Kidney (tissue), 14 donors: ENCODE data around the gene THRB. TPM values are rescaled to one million over a fixed set of nuclear protein-coding genes. Genes with fewer than 3 reads are reported as not detected.

Experiments used
- DNase-seq, 5 donors: peaks; one replicate each; pipeline ENCODE4 v3.0.0-alpha.2; 2013 to 2020
- FAIRE-seq: peaks from 2 replicates; lab custom pipeline; 2012; peaks lifted over from hg19 to GRCh38; lab: Jason Lieb, UNC
- H3K27ac ChIP-seq, 2 donors: one replicate each; pipeline ENCODE4 v1.7.0; 2013; ENCODE audit warnings: low read depth in 2 of 2, low read length in 2 of 2, inconsistent platforms in 1 of 2
- H3K27me3 ChIP-seq: one replicate; pipeline ENCODE4 v1.7.1; 2013; ENCODE audit warnings: low read length, inconsistent platforms; ENCODE audit not compliant: control insufficient read depth, insufficient read depth
- H3K36me3 ChIP-seq, 3 donors: one replicate each; pipeline versions ENCODE4 v1.7.0 to v1.7.1; 2013; ENCODE audit warnings: low read length in 3 of 3, control low read depth in 1 of 3, inconsistent platforms in 1 of 3; ENCODE audit not compliant: insufficient read depth in 3 of 3, control insufficient read depth in 2 of 3
- H3K4me1 ChIP-seq, 3 donors: one replicate each; pipeline versions ENCODE4 v1.7.0 to v1.7.1; 2013; ENCODE audit warnings: low read length in 3 of 3, inconsistent platforms in 1 of 3, low read depth in 1 of 3; ENCODE audit not compliant: control insufficient read depth in 2 of 3, insufficient read depth in 2 of 3
- H3K4me3 ChIP-seq, 3 donors: one replicate each; pipeline versions ENCODE4 v1.7.0 to v1.8.1; 2013; ENCODE audit warnings: low read length in 3 of 3, control low read depth in 1 of 3, inconsistent platforms in 1 of 3
- H3K9ac ChIP-seq, 3 donors: one replicate each; pipeline versions ENCODE4 v1.7.0 to v1.7.1; 2013; ENCODE audit warnings: low read length in 3 of 3, control low read depth in 1 of 3, inconsistent platforms in 1 of 3
- H3K9me3 ChIP-seq, 3 donors: one replicate each; pipeline versions ENCODE4 v1.7.0 to v1.7.1; 2013; ENCODE audit warnings: low read length in 3 of 3, control low read depth in 1 of 3, inconsistent platforms in 1 of 3; ENCODE audit not compliant: control insufficient read depth in 2 of 3, insufficient read depth in 1 of 3
- CTCF ChIP-seq: IDR thresholded peaks from 3 replicates; pipeline ENCODE4 v1.5.1; 2012; ENCODE audit warnings: mild to moderate bottlenecking, moderate library complexity, borderline replicate concordance; ENCODE audit not compliant: insufficient read depth; ENCODE audit errors: extremely low read depth
- intact Hi-C: fragments of 100-400 bp; cut with DNase I; formaldehyde crosslinking; loops from one replicate; pipeline ENCODE4 v1.11.1; 2022
- polyA plus RNA-seq: library from polyadenylated mRNA; stranded (reverse); fragments of 350-450 nt; fragmentation: Illumina TruSeq; extraction: RNeasy Lipid Tissue Mini Kit (QIAGEN cat#74804); gene quantifications from one replicate; pipeline ENCODE4 v1.2.3, GENCODE V29; 2014; ENCODE audit warnings: low read depth, low replicate concordance; ENCODE audit not compliant: insufficient read depth
- total RNA-seq: library from RNA; stranded (reverse); fragmentation: NEBNext Ultra II Directional; extraction: Animal tissue kit (Norgen Biotek cat#: 25700); gene quantifications from one replicate; pipeline ENCODE4 v1.2.1, GENCODE V29; 2021
- donor health status: control.
- donor health status: control.
- donor health status: control.
- donor health status: control.
- donor health status: control.
- donor health status: DM: yes; HTN: yes; CAD: no.
- donor health status: Normal renal cell carcinoma (clear cell type).

The THRB gene
- total and polyA plus RNA-seq, 2 donors from 2014 or later, result 4.5 to 17.2 TPM

GRCh38 chr3:24454856-24455255, 39.8 kb downstream of the THRB start:
- no peak overlapping the region for H3K4me3 ChIP-seq
- no peaks in the 10 kb centered on the region for H3K36me3 ChIP-seq
- H3K9me3 ChIP-seq, result no peaks in the 10 kb centered on the region
- no peak overlapping the region for H3K9ac ChIP-seq
- DNase-seq, result no peak
- no peaks in the 10 kb centered on the region for H3K27me3 ChIP-seq
- intact Hi-C loops, result no loop called here
- FAIRE-seq, result no peak
- TF ChIP-seq CTCF, result no peak
- H3K4me1 ChIP-seq, result peaks cover 0 to 17% (median 0%) of the 10 kb centered on the region in 3 donors
- no peak overlapping the region for H3K27ac ChIP-seq

DNA sequence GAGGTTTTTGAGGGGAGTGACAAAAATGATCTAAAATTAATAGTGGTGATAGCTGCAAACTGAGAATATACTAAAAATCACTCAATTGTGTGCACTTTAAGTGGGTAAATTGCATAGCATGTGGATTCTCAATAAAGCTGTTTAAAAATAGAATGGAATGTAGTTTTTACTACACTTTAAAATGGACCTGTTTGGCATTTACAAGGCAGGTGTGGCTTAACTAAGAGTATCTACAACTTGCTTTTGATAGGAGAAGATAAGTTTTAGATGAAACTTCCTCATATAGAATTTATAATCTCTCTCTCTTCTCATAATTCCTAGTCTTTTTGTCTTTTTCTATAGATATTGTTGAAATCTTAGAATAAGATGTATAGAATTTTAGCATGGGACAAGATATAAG, 40.3 kb downstream of the THRB start:
- Histone ChIP-seq H3K27ac (no peak overlapping the region), H3K4me1 (peaks cover 0 to 18% (median 0%) of the 10 kb centered on the region in 3 donors), H3K27me3 (no peaks in the 10 kb centered on the region), H3K36me3 (no peaks in the 10 kb centered on the region), H3K9ac (no peak overlapping the region), H3K9me3 (no peaks in the 10 kb centered on the region), H3K4me3 (no peak overlapping the region)
- no peak for TF ChIP-seq CTCF
- no peak for FAIRE-seq
- DNase-seq, result no peak
- intact Hi-C loops, result no loop called here

DNA sequence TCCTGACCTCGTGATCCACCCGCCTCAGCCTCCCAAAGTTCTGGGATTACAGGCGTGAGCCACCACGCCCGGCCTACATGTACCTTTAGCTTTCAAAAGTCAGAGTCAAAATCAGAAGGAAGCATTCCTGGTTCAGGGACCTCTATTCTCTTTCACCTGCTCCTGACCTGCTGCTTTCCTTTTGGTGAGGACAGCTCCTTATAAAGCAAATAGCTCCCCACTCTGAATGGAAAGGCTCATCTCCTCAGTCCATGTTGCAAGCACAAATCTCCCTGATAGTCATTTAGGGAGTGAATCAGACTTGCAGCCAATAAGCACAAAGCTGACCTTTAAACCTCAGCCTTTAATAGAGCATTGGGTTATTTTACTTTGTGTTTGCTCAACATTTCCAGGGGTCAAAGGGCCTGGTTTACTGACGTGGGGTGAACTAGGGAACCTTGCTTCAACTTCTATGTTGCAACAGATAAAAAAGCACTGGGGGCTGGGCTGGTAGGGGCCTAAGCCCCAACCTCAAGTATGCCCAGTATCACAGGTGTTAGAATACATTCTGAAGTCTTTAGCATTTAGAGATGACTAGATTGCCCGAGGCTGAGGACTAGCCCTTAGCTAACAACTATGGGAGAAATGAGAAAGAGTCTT, 43.1 kb downstream of the THRB start:
- Histone ChIP-seq H3K27ac (no peak overlapping the region), H3K4me3 (no peak overlapping the region), H3K4me1 (peaks cover 0 to 41% (median 0%) of the 10 kb centered on the region in 3 donors), H3K27me3 (no peaks in the 10 kb centered on the region), H3K9me3 (no peaks in the 10 kb centered on the region), H3K9ac (no peak overlapping the region), H3K36me3 (no peaks in the 10 kb centered on the region)
- TF ChIP-seq CTCF, result no peak
- peak in 1 of 5 donors; percentile 15 for DNase-seq
- FAIRE-seq, result no peak
- intact Hi-C loops, result no loop called here
